ENCODE results near the gene ANP32E. TPM values are rescaled to one million over a fixed set of nuclear protein-coding genes. Genes with fewer than 3 reads are reported as not detected.
A peak's percentile ranks its signal among the peaks of the same experiment; 100 is the strongest.
"Not testable (repeated sequence)": the region's sequence is repeated elsewhere in the genome, so short reads cannot be mapped to it uniquely, and the experiment has no call there.

The ANP32E gene
- polyA plus RNA-seq, 12 donors = 37.3 to 90.5 (median 50.1) TPM; not detected in 1

DNA sequence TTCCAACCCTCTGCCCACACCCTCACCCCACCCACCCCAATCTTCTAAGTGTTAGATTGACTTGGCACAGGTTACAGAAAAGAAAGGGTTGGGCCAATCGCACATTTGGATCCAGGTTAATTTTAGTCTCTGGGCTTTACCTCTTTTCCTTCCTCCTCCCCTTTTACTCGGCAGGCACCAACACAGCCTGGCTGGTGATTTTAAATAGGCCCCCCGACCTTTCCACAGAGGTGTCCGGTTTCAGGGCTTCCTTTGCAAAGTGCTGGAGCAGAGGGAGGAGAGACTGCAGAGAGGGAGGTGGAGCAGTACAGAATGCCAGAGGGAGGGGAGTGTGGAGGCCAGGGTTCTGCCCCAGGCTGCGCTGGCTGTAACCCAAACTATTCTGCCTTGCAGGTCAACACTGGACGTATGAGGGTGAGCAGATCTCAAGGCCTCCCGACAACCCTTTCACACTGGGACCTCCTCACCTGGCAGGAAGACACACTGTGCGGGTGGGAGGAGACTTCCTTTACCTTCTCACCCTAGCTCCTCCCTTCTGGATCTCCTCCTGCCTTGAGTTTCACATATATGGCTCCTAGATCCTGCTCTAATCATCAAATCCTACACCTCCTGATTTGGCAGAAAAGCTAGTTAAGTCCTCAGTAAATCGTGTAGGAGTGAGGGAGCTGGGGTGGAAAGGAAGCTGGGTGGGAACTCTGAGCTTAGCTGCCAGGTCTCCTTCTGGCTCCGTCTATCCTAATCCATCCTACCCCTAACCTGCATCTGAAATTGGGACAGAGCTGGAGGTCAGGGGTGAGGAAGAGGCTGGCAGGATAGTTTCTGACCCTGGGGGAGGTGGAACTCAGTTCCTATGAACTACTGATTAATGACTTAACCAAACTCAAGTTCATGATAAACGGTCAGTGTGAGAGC is 24.1 kb upstream of the ANP32E start:
- DNase-seq = no peak

DNA sequence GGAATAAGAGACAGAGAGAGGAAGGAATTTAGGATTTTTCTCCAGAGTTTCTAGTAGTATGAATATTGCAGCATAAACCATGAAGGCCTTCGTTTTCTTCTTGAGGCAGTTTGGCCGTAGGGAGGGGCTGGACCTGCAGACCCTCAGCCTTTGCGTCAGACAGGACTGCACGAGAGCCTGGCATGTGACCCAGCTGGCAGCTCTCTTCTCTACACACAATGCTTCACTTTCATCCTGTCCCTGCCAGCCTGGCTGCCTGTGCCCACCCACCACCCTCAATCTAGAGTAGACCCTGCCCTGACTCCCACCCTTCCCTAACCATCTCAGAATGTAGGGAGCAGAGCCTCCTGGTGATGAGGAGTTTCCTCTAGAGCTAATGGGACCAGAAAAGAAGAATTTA is 23.3 kb upstream of the ANP32E start:
- no peak for DNase-seq

DNA sequence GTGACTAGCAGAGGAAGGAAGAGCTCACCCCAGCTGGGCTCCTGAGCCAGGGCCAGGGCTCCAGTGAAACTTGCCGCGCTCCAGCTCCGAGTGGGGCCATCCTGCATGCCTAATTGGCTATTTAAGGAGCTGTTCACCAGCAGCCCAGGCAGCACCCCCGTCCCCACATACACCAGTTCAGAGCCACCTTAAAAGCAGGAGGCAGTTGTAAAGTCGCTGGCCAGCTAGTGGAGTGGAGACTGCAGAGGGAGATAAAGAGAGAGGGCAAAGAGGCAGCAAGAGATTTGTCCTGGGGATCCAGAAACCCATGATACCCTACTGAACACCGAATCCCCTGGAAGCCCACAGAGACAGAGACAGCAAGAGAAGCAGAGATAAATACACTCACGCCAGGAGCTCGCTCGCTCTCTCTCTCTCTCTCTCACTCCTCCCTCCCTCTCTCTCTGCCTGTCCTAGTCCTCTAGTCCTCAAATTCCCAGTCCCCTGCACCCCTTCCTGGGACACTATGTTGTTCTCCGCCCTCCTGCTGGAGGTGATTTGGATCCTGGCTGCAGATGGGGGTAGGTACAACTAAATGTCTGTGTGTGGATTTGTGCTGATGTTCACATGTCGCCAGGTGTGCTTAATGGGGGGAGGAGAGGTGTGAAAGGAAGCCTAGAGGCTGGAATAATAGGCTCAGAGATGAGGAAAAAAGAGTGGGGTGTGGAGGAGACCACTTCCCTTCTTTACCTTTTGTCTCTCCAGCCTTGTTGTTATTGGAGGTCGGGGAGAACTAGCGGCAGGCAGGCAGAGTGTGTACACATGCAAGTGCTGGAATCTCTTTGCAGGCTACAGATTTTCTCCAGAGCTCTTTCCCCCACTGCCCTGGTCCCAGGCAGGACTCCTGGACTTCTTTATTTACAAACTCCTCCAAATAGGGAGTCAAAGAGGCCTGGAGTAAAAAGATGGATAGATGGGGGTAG is 22.0 kb upstream of the ANP32E start, which contains the start of gene CA14:
Gene CA14 (plus strand): TSS at position 151 of the 962 bp plus-strand sequence. CDS start 355 bp downstream, at position 506.
- DNase-seq = no peak

DNA sequence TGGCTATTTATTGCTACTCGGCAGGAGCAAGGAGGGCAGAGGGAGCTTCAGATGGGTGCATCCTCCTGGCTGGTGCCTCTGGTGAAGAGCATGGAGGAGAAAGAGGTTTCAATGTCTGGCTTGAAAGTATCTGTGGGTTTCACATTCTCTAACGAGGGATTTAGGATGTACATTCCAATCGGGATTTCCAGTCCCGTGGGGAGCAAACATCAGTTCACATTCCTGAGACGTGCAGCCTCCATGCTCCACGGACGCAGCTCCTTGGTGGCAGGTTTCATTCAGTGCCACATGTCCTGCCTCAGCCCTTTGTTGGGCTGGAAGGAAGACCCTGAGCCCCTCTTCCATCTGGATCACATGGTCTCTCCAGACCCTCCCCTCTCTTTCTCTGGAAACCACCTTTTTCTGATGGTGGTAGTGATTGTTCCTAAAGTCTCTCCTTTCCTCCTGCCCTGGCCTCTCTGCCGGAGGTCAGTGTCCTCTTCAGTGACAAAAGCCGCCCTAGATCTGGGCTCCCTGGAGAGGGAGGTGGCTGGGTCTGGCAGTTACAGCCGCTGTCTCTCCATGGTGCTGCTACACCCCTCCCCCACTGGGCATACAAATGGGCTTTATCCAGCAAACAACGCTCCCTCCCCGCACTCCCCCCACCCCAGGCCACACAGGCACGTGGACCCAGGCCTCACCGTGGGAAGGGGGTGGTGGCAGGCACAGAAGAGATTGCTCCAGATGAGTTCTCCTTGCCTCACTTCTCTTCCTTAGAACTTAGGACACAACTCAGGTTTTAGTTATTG is 20.8 kb upstream of the ANP32E start:
- no peak for DNase-seq

DNA sequence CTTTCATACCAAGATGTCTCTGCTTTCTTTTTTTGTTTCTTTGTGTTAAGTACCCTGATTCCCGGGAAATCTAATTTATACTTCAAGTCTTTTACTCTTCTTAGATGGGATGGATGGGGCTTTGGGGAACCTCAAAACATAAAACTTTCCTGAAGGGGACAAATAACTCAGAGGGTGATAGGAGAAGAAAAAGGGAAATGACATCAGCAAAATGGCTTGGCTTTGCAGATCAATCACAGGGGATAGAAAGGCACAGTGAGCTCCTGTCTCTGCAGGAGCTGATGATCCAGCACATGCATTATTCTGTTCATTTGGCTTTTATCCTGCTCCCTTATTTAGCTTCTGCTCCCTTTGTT is 20.3 kb upstream of the ANP32E start:
- no peak for DNase-seq

DNA sequence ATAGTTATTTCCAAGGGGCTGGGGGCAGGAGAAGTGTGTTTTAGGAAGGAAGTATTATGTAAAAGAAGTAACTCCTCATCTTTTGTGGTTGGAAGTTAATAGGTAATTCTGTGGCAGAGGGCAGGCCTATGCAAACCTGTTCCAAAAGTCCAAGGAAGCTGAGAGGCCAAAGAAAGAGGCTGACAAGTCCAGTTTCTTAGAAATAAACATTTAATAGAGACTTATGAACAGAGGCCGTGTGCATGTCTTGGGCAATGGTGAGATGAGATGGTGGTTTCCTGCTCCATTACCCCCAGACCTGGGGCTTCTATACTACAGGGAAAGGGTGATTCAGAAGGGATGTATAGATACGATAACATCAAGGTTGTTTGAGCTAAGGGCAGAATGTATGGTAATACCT is 14.0 kb upstream of the ANP32E start:
- no peak for DNase-seq

DNA sequence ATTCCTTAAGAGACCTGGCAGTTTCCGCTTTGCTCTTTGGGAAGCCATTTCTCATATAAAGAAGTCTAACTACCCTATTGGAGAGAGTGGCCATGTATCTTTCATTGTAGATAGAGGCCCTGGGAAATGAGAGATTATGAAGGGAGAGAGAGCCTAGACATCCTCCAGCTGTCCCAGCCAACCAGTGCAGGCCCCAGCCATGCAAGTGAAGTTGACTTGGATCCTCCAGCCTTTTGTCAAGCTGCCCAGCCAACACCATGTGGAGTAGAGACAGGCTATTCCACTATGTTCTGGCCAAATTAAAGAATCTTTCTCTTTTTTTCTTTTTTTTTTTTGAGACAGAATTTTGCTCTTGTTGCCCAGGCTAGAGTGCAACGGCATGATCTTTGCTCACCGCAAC is 7.1 kb upstream of the ANP32E start:
- no peak for DNase-seq

DNA sequence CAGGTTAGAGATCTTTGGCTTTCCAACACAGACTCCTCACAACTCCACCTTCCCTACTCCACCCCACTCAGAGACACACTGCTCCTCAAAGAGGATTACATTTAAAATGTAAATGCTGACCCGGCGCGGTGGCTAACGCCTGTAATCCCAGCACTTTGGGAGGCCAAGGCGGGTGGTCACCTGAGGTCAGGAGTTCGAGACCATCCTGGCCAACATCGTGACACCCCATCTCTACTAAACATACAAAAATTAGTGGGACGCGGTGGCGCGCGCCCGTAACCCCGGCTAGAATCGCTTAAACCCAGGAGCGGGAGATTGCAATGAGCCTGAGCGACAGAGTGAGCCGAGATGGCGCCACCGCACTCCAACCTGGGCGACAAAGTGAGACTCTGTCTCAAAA is 1.8 kb upstream of the ANP32E start:
- no peak for DNase-seq

DNA sequence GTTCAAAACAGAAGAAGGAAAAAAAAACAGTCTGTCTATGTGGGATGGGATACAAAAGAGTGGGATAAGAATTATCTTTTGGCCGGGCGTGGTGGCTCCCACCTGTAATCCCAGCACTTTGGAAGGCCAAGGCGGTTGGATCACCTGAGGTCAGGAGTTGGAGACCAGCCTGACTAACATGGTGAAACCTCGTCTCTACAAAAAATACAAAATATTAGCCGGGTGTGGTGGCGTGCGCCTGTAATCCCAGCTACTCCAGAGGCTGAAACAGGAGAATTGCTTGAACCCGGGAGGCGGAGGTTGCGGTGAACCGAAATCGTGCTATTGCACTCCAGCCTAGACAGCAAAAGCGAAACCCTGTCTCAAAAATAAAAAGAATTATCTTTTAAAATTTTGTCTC is 1.3 kb upstream of the ANP32E start:
- not testable (repeated sequence) for DNase-seq

DNA sequence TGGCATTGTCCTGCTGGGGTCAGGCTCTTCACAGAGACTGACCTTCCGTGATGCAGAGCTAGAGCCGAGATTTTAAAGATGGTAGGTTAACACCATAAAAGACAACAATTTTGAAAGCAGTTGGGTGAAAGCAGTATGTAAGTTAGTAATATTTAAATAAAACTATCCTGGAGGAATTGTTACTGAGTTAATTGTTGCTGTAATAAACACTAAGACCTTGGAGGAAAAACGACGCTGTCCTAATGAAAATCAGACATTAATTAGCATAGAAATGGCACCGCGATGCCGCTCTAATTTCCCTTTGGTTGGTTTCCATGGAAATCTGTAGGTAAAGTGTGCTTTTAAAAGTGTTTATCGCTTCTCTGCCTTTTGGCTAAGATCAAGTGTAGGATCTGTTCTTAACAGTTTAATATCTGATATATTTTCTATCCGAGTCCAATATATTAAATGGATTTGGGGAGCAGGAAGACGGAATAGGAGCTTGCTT is 745 bp upstream of the ANP32E start:
- no peak for DNase-seq

DNA sequence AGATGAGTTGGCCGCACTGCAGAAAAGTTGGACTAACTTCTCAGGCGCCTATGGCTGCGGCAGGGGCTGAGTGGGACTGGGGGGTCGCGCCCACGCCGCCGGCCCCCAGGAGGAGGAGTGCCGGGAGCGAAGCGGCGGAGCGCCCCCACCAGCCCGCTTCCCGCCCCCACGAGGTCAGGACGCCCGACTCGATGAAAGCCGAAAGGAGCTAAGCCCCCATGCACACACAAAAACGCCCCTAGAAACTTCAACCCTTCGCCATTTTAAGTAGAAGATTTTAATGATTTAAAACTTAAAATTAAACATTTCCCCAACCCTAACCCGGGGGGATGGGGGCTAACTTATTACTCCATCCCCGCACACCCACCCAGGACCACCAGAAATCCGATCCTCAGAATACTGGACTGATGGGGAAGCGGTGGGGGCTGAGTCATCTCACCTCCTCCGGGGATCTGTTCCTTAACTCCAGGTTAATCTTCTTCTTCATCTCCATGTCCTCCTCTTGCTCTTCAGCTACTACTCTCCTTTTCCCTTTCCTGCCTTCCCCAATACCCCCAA is 539 bp downstream of the ANP32E start:
- DNase-seq = no peak

DNA sequence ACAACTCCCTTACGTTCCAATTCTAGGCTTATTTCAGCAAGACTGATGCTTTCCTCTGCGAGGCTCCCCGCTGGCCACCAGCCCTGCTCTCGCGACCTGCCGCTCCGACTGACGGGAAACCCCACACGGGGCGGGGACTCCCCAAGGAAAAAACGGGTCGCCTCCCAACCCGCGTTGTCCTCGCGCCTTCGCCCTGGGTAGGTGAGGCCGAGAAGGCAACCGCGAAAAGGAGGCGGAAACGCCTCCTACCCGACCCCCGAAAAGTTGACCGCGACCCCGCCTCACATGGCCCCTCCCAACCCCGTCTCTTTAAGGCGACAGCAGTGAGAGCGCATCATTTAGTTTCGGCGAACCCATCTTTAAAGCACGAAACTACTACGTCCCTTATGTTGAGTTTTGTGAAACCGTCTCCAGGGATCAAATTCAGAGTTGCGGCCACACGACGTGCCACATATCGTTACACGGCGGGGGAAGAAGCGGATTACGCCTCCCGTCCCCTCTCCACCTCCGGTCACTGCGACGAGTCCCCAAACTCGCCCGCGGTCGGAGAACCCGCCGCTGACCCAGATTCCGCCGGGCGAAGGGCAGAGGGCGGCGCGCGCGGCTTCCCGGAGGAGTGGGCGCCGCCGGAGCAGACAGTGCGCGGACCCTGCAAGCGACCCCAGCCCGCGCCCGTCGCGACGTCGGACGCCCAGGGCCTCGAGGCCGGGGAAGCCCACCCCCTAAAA is 1.2 kb downstream of the ANP32E start:
- DNase-seq = peak; percentile 86

DNA sequence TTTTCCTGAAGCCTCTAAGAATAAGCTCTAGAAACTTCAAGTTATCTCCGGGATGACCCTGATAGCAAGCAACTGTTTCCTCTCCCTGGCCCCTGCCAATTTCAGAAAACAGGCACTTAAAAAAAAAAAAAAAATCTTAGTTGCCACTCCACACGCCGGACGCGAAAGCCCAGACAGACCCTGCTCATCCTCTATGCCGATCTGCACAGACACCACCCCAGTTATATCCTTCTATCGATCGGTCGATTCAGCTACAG is 1.7 kb downstream of the ANP32E start:
- DNase-seq = no peak

DNA sequence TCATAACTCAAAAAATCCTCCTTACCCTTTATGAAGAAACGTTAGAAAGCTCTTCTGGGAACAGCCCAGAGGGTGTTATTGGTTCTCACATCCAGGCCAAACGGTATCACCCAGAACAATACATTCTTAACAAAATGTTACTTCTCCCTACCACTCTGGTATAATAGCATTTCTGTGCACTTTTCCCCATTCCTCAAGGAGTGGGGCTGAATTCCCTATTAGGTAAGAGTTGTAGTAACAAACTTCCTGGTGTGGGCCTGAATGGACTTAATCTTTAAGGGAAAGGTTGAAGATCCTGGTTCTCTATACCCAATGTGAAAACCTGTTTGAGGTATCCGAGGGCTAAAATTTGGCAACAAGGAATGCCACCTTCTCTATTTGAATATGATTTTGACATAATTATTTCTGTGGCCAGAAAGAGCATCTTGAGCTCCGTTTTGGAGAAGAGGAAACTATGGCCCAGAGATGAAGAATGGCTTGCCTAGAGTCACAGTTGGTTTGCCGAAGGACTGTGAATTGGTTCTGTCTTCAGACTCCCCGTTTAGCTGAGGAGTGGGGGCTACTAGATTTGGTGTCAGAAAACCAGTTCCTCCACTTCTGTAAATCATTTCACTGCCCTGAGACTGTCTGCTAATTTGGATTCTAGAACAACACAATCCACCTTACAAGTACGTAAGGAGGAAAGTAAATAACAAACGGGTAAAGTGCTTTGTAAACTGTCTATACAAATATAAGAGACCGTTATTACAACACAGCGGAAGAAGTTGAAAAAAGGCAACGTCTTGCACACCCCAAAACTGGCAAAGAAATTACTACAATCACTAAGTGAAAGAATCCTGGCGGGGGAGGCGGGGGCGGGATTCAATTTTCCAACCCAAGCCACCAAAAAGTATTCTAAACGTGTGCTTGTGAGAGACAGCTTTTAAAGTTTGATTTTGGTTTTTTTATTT is 2.3 kb downstream of the ANP32E start:
- DNase-seq = no peak

DNA sequence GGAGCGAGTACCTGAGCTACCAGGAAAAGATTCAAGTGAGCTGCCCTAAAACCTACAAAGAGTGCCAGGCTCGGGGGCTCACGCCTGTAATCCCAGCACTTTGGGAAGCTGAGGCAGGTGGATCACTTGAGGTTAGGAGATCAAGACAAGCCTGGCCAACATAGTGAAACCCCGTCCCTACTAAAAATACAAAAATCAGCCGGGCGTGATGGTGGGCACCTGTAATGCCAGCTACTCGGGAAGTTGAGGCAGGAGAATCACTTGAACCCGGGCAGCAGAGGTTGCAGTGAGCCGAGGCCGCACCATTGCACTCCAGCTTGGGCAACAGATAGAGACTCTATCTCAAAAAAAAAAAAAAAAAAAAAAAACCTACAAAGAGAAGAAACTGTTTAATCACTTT is 3.0 kb downstream of the ANP32E start:
- DNase-seq = not testable (repeated sequence)

DNA sequence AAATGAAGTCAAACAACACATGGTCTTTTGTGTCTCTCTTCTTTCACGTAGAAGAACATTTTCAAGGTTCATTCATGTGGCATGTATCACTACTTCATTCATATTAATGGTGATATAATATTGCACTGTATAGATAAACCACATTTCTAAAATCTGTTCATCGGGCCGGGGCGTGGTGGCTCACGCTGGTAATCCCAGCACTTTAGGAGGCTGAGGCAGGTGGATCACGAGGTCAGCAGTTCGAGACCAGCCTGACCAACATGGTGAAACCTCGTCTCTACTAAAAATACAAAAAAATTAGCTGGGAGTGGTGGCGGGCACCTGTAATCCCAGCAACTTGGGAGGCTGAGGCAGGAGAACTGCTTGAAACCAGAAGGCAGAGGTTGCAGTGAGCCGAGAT is 7.7 kb downstream of the ANP32E start:
- DNase-seq = not testable (repeated sequence)

DNA sequence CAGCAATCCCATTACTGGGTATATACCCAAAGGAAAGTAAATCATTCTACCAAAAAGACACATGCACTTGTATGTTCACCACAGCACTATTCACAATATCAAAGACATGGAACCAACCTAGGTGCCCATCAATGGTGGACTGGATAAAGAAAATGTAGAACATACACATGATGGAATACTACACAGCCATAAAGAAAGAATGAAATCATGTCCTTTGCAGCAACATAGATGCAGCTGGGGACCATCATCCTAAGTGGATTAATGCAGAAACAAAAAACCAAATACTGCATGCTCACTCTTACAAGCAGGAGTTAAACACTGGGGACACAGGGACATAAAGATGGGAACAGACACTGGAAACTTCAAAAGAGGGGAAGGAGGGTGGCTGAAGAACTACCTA is 8.7 kb downstream of the ANP32E start:
- DNase-seq = no peak

DNA sequence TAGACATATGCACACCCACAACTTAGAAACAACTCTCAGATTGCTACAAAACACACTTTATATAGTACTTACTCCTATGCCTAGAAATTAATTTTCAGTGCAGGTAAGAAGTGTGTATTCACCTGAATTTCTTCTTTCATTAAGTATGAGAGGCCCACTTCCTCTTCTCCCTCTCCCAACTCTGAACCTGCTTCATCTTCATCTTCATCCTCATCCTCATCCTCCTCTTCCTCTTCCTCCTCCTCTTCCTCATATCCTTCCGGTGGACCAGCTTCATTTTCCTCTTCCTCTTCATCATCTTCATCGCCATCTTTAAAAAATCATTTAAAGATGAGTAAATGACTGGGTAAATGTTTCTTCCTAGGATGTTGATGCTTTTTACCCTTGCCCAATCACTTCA is 9.4 kb downstream of the ANP32E start:
- DNase-seq = no peak

DNA sequence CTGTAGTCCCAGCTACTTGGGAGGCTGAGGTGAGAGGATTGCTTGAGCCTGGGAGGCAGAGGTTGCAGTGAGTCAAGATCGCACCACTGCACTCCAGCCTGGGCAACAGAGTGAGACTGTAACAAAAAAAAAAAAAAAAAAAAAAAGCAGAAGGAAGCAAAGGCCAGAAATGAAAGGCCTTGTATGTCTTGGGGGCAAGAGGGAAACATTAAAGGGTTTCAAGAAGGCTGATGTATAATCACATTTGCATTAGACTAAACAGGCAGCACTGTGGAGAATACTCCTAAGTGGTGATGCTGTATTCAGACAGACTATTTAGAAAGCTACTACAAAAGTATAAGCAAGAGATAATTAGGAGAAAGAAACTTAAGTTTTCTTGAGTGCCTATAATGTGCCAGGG is 10.4 kb downstream of the ANP32E start:
- no peak for DNase-seq

DNA sequence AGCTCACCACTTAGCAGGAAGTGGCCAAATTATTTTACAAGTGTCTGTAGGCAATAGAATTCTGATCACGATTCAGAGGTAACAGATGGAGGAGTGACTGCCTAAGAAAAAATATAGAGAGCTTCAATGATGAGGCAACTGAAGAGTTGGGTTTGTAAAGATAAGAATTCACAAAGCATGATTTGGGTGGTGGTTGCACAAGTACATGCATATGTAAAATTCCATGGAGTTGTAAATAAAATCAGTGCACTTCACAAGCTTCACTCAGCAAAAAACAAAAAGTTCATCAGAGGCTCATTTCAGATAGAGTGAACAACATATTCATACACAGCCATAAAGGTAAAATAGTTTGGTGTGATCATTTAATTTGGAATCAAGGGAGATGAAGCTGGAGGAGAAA is 10.9 kb downstream of the ANP32E start:
- no peak for DNase-seq

Data from muscle of arm (tissue), 12 donors.